IPS-18a (cell line): ENCODE measurements around the gene BTNL2.

ENCODE experiments used
- H3K27ac ChIP-seq: one replicate; pipeline ENCODE4 v1.5.1; 2013; ENCODE audit warnings: low read length
- H3K27me3 ChIP-seq: one replicate; pipeline ENCODE4 v1.6.1; 2013; ENCODE audit warnings: mild to moderate bottlenecking, low read length; ENCODE audit not compliant: control insufficient read depth, insufficient read depth
- H3K36me3 ChIP-seq: one replicate; pipeline ENCODE4 v1.6.1; 2013; ENCODE audit warnings: low read depth, low read length; ENCODE audit not compliant: control insufficient read depth
- H3K4me1 ChIP-seq: one replicate; pipeline ENCODE4 v1.6.1; 2013; ENCODE audit warnings: low read depth, low read length; ENCODE audit not compliant: control insufficient read depth
- H3K4me3 ChIP-seq: one replicate; pipeline ENCODE4 v1.5.1; 2013; ENCODE audit warnings: low read length
- H3K9ac ChIP-seq: one replicate; pipeline ENCODE4 v1.6.1; 2013; ENCODE audit warnings: mild to moderate bottlenecking, low read length, moderate library complexity
- H3K9me3 ChIP-seq: one replicate; pipeline ENCODE4 v1.6.1; 2013; ENCODE audit warnings: low read depth, low read length; ENCODE audit not compliant: control insufficient read depth

Gene BTNL2, protein sequence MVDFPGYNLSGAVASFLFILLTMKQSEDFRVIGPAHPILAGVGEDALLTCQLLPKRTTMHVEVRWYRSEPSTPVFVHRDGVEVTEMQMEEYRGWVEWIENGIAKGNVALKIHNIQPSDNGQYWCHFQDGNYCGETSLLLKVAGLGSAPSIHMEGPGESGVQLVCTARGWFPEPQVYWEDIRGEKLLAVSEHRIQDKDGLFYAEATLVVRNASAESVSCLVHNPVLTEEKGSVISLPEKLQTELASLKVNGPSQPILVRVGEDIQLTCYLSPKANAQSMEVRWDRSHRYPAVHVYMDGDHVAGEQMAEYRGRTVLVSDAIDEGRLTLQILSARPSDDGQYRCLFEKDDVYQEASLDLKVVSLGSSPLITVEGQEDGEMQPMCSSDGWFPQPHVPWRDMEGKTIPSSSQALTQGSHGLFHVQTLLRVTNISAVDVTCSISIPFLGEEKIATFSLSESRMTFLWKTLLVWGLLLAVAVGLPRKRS

DNA sequence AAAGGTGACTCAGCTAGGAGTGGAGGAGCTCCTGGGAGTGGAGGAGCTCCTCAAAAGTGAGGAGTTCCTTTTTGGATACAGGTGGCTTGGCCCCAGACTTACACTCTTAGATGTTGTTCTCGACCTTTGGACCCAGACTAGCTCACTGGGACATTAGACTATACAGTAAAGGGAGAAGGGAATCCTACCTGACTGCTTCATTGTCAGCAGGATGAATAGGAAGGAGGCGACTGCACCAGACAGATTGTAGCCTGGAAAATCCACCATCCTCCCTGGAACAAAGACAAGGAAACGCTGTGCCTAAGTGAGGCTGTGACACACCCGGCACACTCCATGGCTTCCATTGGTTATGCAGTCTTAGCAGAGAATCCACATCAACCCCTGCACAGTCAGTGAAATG, at the start of gene BTNL2:
BTNL2 (minus strand) TSS at position 325 of the 400 bp plus-strand sequence; CDS start at position 267, 58 bp downstream.
- H3K9me3 ChIP-seq, result no peaks in the 10 kb centered on the region
- no peaks in the 10 kb centered on the region for H3K4me1 ChIP-seq
- H3K27me3 ChIP-seq, result no peaks in the 10 kb centered on the region
- no peaks in the 10 kb centered on the region for H3K36me3 ChIP-seq
- H3K4me3 ChIP-seq, result no peak within 1 kb of the TSS
- no peak within 1 kb of the TSS for H3K9ac ChIP-seq
- no peak within 1 kb of the TSS for H3K27ac ChIP-seq

DNA sequence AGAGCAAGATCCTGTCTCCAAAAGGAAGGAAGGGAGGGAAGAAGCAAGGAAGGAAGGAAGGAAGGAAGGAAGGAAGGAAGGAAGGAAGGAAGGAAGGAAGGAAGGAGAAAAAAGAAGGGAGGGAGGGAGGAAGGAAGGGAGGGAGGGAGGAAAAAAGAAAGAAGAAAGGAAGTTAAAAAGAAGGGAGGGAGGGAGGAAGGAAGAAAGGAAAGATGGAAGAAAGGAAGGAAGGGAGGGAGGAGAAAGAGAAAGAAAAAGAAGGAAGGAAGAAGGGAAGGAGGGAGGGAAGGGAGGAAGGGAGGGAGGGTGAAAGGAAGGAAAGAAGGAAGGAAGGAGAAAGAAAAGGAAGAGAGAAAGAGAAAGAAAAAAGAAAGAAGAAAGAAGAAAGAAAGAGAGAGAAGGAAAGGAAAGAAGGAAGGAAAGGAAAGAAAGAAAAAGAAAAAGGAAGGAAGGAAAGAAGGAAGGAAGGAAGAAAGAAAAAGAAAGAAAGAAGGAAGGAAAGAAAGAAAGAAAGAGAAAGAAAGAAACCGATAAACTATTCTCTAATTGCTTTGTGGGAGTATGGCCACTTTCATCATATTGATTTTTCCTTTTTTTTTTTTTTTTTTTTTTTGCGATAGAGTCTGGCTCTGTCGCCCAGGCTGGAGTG, 42.2 kb upstream of the BTNL2 start:
- H3K27ac ChIP-seq, result no peak overlapping the region
- H3K36me3 ChIP-seq, result no peaks in the 10 kb centered on the region
- H3K9me3 ChIP-seq, result no peaks in the 10 kb centered on the region
- H3K27me3 ChIP-seq, result no peaks in the 10 kb centered on the region
- no peak overlapping the region for H3K9ac ChIP-seq
- no peaks in the 10 kb centered on the region for H3K4me1 ChIP-seq
- no peak overlapping the region for H3K4me3 ChIP-seq

DNA sequence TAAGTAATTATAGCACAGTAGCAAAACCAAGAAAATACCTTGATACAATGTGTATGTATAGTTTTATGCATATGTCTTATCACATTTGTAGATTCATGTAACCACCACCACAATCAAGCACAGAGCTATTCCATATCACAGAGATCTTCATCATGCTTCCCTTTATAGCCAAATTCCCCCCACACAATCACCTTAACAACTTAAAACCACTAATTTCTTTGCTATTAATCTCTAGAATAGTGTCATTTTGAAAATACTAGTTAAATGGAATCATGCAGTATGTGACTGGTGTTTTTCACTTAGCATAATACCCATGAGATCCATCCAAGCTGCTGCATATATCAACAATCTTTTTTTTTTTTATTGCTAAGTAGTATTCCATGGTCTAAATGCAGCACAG, 41.0 kb upstream of the BTNL2 start:
- H3K36me3 ChIP-seq, result no peaks in the 10 kb centered on the region
- no peak overlapping the region for H3K4me3 ChIP-seq
- no peaks in the 10 kb centered on the region for H3K4me1 ChIP-seq
- H3K27me3 ChIP-seq, result no peaks in the 10 kb centered on the region
- H3K9me3 ChIP-seq, result no peaks in the 10 kb centered on the region
- no peak overlapping the region for H3K27ac ChIP-seq
- no peak overlapping the region for H3K9ac ChIP-seq

DNA sequence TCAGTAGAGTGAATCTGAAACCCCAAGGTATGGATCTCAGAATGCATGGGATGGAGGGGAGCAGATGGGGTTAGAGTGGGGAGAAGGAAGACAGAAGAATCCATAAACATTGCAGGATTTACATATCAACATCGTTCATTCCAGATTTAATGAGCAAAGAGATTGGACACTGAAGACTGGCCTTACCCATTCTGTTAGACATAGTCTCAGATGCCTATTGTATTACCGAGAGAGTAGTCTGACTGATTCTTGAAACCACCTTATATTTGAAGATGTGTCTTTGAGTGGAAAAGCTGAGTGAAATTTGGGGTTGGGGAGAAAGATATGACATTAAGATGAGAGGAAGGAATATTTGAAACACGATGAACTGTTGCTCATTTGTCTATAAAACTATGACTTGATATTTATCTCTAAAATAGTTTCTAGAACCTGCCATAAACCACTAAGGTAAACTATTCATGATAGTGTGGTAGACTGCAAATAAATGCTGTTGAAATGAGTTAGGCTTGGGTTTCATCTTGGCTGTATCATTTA, 38.4 kb upstream of the BTNL2 start:
- no peaks in the 10 kb centered on the region for H3K36me3 ChIP-seq
- H3K4me3 ChIP-seq, result no peak overlapping the region
- H3K27ac ChIP-seq, result no peak overlapping the region
- no peaks in the 10 kb centered on the region for H3K9me3 ChIP-seq
- no peaks in the 10 kb centered on the region for H3K27me3 ChIP-seq
- no peaks in the 10 kb centered on the region for H3K4me1 ChIP-seq
- no peak overlapping the region for H3K9ac ChIP-seq

DNA sequence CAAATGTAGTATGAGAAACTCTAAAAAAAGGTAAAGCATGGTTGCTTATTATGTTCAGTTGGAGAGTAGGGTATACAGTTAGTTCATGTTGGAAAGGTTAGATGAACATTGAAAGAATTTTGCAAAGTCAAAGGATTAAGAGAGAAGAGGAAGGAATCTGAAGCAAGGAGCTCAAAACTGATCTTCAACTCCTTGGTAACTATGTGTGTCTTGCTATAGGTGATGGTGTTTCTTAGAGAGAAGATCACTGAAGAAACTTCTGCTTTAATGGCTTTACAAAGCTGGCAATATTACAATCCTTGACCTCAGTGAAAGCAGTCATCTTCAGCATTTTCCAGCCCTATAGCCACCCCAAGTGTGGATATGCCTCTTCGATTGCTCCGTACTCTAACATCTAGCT, 37.5 kb upstream of the BTNL2 start:
- Histone ChIP-seq H3K4me3 (no peak overlapping the region), H3K9me3 (no peaks in the 10 kb centered on the region), H3K36me3 (no peaks in the 10 kb centered on the region), H3K9ac (no peak overlapping the region), H3K4me1 (no peaks in the 10 kb centered on the region), H3K27ac (no peak overlapping the region), H3K27me3 (no peaks in the 10 kb centered on the region)

DNA sequence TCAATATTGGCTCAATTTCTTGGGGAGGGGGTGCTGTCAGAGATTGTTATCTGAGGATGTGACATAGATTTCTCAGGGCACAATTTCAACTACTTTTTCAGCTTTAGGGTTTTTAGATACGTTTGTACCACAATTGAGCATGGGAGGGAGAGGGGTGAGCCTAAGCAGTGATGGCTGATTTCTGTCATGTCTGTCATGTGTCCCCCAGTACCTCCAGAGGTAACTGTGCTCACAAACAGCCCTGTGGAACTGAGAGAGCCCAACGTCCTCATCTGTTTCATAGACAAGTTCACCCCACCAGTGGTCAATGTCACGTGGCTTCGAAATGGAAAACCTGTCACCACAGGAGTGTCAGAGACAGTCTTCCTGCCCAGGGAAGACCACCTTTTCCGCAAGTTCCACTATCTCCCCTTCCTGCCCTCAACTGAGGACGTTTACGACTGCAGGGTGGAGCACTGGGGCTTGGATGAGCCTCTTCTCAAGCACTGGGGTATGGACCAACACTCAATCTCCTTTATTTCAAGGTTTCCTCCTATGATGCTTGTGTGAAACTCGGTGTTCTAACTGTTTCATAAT, 36.1 kb upstream of the BTNL2 start:
- no peak overlapping the region for H3K4me3 ChIP-seq
- H3K36me3 ChIP-seq, result no peaks in the 10 kb centered on the region
- H3K27me3 ChIP-seq, result no peaks in the 10 kb centered on the region
- H3K27ac ChIP-seq, result no peak overlapping the region
- H3K4me1 ChIP-seq, result no peaks in the 10 kb centered on the region
- H3K9me3 ChIP-seq, result no peaks in the 10 kb centered on the region
- H3K9ac ChIP-seq, result no peak overlapping the region

DNA sequence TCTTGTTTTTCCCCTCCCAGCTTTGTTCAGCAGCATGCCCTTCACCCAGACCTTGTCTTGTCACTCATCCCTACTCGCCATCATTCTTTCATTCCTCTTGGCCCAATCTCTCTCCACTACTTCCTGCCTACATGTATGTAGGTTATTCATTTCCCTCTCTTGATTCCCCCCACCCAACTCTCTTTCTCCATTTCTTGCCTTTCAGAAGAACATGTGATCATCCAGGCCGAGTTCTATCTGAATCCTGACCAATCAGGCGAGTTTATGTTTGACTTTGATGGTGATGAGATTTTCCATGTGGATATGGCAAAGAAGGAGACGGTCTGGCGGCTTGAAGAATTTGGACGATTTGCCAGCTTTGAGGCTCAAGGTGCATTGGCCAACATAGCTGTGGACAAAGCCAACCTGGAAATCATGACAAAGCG, 35.3 kb upstream of the BTNL2 start:
- H3K9ac ChIP-seq, result no peak overlapping the region
- no peaks in the 10 kb centered on the region for H3K27me3 ChIP-seq
- no peak overlapping the region for H3K27ac ChIP-seq
- H3K9me3 ChIP-seq, result no peaks in the 10 kb centered on the region
- H3K4me1 ChIP-seq, result no peaks in the 10 kb centered on the region
- no peaks in the 10 kb centered on the region for H3K36me3 ChIP-seq
- no peak overlapping the region for H3K4me3 ChIP-seq

DNA sequence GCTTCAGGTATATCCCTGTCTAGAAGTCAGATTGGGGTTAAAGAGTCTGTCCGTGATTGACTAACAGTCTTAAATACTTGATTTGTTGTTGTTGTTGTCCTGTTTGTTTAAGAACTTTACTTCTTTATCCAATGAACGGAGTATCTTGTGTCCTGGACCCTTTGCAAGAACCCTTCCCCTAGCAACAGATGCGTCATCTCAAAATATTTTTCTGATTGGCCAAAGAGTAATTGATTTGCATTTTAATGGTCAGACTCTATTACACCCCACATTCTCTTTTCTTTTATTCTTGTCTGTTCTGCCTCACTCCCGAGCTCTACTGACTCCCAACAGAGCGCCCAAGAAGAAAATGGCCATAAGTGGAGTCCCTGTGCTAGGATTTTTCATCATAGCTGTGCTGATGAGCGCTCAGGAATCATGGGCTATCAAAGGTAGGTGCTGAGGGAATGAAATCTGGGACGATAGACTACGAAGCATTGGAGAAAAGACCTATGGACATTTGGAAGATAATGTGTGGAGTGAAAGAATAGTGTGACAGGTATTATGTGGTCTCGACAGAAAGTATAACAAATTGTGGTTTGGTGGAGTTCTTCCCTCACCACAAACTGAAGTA, 32.7 kb upstream of the BTNL2 start, which contains the start of gene HLA-DRA:
HLA-DRA (plus strand) TSS at position 286 of the 613 bp plus-strand sequence; CDS start at position 350, 64 bp downstream.
- Histone ChIP-seq H3K4me3 (peak within 1 kb of the TSS; percentile 41), H3K9ac (no peak within 1 kb of the TSS), H3K4me1 (no peaks in the 10 kb centered on the region)

DNA sequence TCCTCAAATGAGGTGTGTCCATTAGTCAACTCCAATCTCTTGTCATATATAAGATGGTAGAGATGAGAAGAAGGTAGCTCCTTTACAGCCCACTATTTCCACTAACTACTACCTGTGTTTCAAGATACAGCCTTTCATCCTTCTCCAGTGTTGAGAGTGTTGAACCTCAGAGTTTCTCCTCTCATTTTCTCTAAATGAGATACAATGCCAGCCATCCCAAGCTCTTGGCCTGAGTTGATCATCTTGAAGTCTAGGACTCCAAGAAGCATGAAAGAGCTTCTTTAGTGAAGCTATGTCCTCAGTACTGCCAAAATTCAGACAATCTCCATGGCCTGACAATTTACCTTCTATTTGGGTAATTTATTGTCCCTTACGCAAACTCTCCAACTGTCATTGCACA, 32.2 kb upstream of the BTNL2 start:
- H3K9me3 ChIP-seq, result no peaks in the 10 kb centered on the region
- H3K27ac ChIP-seq, result no peak overlapping the region
- no peaks in the 10 kb centered on the region for H3K4me1 ChIP-seq
- H3K9ac ChIP-seq, result no peak overlapping the region
- no peak overlapping the region for H3K4me3 ChIP-seq
- H3K27me3 ChIP-seq, result no peaks in the 10 kb centered on the region
- no peaks in the 10 kb centered on the region for H3K36me3 ChIP-seq

More for the DNA sequence above, 32.7 kb upstream of the BTNL2 start, which contains the start of gene HLA-DRA:
- no peaks in the 10 kb centered on the region for H3K27me3 ChIP-seq
- H3K9me3 ChIP-seq, result no peaks in the 10 kb centered on the region
- H3K27ac ChIP-seq, result no peak within 1 kb of the TSS
- no peaks in the 10 kb centered on the region for H3K36me3 ChIP-seq

DNA sequence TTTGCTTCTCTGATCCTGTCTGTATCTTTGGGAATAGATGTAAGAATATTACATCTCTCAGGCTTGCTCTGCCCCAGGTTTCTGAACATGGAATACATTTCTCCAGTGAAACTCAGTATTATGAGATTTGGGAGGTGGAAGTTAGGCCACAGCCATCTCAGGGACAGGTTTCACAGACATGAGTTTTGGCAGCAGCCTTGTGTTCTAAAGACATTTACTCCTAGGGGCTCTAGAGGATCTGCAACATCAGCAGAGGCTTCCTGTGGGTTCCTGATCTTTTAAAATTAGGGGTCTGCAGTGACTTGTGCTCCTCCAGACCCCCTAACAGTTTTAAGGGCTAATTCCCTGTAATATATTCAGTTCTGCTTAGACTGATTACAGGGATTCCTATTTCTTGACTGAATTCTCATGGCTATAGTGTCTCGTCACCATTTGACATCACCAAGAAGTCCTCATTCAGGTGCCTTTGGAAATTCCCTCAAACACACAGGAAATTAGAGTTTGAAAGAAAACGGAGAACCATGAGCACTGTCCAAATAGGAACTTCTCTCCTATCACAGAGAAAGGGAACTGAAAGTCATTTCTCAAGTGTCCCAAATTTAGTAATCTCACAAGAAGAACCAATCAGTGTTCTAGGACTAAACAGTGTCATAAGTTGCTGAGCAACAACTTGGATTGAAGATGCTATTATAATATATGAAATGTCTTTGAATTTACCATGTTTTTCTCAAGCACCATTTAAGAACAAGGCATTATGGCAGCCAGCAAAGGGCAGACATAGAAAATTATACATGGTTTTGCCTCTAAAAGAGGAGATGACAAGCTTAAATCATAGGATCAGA, 30.2 kb upstream of the BTNL2 start:
- Histone ChIP-seq H3K27ac (no peak overlapping the region), H3K9me3 (no peaks in the 10 kb centered on the region), H3K4me1 (no peaks in the 10 kb centered on the region), H3K4me3 (no peak overlapping the region), H3K36me3 (no peaks in the 10 kb centered on the region), H3K9ac (no peak overlapping the region), H3K27me3 (no peaks in the 10 kb centered on the region)
